Retinal pigment epithelial cell (primary cell): ENCODE measurements around the gene SRCAP.

Source experiments
- DNase-seq: peaks from one replicate; pipeline ENCODE4 v3.0.0-alpha.2; 2010; ENCODE audit warnings: low read depth
- H3K4me3 ChIP-seq: 2 replicates; pipeline ENCODE4 v1.5.1; 2011; ENCODE audit warnings: mild to moderate bottlenecking, low read length, control low read depth, moderate library complexity
- TF ChIP-seq, protein P1 (sequence below): conservative IDR thresholded peaks from 2 replicates; pipeline ENCODE4 v1.5.1; 2011; ENCODE audit warnings: low read depth, low read length, control low read depth, inconsistent platforms

The SRCAP gene

DNA sequence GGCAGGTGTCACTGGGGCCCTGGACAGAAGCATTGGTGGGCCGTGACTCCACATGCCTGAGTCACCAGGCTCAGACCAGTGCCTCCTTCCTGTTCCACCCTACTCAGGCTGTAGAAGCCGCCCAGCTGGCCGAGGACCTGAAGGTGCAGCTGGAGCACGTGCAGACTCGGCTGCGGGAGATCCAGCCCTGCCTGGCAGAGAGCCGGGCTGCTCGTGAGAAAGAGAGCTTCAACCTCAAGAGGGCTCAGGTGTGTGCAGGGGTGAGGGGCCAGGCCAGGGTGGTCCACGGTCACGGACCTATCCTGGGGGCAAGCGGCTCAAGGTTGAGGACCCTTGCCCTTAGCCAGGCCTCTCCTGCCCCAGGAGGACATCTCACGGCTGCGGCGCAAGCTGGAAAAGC, 72.8 kb downstream of the SRCAP start:
- no peak overlapping the region for H3K4me3 ChIP-seq
- DNase-seq: no peak
- TF ChIP-seq, protein P1, sequence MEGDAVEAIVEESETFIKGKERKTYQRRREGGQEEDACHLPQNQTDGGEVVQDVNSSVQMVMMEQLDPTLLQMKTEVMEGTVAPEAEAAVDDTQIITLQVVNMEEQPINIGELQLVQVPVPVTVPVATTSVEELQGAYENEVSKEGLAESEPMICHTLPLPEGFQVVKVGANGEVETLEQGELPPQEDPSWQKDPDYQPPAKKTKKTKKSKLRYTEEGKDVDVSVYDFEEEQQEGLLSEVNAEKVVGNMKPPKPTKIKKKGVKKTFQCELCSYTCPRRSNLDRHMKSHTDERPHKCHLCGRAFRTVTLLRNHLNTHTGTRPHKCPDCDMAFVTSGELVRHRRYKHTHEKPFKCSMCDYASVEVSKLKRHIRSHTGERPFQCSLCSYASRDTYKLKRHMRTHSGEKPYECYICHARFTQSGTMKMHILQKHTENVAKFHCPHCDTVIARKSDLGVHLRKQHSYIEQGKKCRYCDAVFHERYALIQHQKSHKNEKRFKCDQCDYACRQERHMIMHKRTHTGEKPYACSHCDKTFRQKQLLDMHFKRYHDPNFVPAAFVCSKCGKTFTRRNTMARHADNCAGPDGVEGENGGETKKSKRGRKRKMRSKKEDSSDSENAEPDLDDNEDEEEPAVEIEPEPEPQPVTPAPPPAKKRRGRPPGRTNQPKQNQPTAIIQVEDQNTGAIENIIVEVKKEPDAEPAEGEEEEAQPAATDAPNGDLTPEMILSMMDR: no peak

DNA sequence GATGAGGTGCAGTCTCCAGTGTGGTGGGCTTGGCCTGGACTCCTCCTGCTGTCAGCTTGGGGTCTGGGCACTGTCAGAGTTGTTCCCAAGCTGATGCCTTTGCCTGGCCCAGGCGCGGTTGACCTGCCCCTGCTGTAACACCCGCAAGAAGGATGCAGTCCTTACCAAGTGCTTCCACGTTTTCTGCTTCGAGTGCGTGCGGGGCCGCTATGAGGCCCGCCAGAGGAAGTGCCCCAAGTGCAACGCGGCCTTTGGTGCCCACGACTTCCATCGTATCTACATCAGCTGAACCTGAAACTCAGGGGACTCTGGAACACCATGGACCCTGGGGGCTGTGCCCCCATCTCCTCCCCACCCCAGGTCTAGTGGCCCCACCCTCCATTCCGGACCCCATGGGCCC, 74.9 kb downstream of the SRCAP start:
- no peak for DNase-seq
- TF ChIP-seq, protein P1: no peak
- no peak overlapping the region for H3K4me3 ChIP-seq

DNA sequence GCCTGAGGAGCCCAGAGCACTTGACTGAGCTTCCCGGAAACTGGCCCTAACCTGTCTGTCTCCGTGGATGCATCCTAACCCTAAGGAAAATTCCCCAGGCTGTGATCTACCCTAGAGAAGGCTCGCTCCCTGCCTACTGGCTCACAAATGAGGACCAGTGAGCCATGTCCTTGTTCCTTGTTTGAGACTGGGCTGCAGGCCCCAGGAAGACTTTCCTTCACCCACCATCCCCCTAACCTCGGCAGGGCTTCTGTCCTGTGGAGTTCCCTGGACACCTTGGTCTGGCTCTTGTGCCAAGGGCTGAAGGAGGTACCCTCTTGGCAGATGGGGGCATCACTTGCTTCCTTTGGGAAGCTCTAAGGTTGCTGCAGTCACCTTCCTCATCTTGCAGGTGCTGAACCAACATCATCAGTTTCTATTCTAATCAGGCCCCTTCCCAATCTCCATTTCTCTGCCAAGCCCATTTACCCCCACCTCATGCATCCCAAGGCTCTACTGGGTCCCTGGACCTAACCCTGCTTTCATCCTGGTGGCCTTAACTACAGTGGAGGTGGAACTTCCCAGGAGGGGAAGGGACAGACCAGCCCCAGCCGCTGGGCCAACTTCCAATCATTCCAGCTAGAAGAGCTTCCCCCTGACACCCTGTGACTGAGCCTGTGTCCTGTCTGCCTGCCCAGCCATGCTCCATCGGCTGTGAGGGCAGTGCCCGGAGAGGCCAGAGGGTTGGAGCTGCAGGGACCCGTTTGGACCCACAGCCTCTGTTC, 75.6 kb downstream of the SRCAP start:
- TF ChIP-seq, protein P1: no peak
- no peak for DNase-seq
- no peak overlapping the region for H3K4me3 ChIP-seq

DNA sequence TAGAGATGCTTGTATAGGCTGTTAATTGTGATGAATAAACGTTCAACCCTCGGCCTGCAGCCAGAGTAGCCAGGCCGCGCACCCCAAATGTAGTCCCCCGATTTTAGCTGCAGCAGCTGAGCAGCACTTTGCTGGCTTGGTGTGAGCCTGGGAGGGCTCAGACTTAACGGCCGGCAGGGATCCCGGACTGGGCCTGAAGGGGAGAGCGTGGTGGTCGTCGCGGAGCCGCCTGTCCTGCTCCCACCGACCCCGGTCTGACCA, 76.1 kb downstream of the SRCAP start:
- TF ChIP-seq, protein P1: no peak
- DNase-seq: no peak
- H3K4me3 ChIP-seq: peak overlapping the region; percentile 69

DNA sequence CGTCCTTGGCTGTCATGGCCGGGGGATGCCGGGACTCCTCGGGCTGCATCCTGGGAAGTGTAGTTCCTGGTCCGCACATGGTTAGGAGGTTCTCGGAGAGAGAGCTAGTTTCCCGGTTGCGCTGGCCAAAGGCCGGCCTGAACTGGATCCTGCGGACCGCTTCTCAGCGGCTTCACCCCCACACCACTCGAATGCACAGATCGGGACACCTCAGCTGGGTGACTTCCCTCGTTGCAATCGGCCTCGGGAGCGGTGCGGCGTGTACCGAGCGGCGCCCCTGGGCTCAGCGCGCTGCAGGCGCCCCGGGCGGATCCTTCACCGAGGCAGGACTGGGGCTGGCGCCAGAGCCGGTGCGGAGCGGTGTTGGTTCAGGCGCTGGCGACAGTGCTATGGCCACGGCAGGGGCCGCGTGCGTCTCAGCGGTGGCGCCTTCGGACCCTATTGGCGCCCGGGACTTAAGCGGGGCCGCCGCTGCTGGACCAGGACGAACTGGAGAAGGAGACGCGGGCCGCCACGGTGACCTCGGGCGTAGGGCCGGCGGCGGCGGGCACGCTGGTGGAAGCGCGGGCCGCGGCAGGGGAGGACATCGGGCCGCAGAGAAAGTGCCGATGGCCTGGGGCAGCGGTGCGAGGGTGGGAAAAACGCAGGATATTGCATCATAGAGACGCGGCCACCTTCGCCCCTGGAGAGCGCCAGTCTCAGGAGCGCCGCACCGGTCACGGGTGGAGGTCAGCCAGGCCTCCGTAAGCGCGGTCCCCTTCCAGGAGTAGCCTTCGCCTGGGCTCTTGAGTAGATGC, 76.6 kb downstream of the SRCAP start:
- TF ChIP-seq, protein P1: no peak
- H3K4me3 ChIP-seq: peak overlapping the region; percentile 69
- no peak for DNase-seq

DNA sequence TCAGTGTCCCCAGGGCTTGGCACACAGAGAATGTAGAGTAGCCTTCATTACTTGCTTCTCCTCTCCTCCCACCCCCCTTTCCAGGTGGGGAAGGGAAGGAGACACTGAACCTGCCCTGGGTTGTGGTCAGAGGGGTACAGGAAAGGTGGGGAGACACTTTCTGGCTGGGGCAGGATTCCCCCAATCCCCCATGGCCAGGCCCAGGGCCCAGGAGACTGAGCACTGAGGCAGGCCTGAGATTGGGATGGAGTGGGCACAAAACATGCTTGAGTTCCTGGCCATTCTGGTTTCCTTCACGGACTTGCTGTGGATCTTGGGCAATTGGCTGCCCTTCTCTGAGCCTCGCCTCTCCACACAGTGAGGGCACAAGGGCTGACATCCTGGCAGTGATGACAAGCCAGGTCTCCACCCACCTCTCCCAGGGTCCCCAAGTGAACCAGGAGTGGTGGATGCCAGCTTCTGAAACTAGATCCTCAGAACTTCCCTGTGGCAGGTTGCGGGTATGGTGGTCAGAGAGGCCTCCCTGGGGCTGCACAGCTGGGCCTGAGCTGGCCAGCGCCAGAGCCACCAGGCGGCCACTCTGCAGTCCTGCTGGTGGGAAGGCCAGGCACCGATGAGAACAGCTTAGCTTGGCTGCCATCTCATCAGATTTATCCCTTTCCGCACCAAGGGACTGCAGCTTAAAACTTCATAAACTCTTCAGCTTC, 78.8 kb downstream of the SRCAP start:
- DNase-seq: no peak
- TF ChIP-seq, protein P1: peak; percentile 48
- no peak overlapping the region for H3K4me3 ChIP-seq
